HFFc6 (cell line): ENCODE results near the gene DLGAP4. TPM values are rescaled to one million over a fixed set of nuclear protein-coding genes. Genes with fewer than 3 reads are reported as not detected.

Experiments
- DNase-seq: peaks from one replicate; pipeline ENCODE4 v3.0.0-alpha.2; 2018
- H3K27ac Mint-ChIP-seq: 2 replicates; pipeline ENCODE4 v1.8.0; 2020; ENCODE audit warnings: mild to moderate bottlenecking, mixed read lengths
- H3K27me3 Mint-ChIP-seq: 2 replicates; pipeline ENCODE4 v1.8.0; 2021; ENCODE audit warnings: mild to moderate bottlenecking, moderate library complexity, mixed read lengths; ENCODE audit not compliant: insufficient read depth
- H3K36me3 Mint-ChIP-seq: 2 replicates; pipeline ENCODE4 v1.8.0; 2021; ENCODE audit warnings: low read depth, mixed read lengths
- H3K4me1 Mint-ChIP-seq: 2 replicates; pipeline ENCODE4 v1.8.0; 2020; ENCODE audit warnings: low read depth, mixed read lengths
- H3K4me3 Mint-ChIP-seq: 2 replicates; pipeline ENCODE4 v1.8.0; 2020; ENCODE audit warnings: mild to moderate bottlenecking, moderate library complexity, mixed read lengths
- H3K9me3 Mint-ChIP-seq: 2 replicates; pipeline ENCODE4 v1.8.0; 2020; ENCODE audit warnings: mild to moderate bottlenecking, mixed read lengths
- CTCF ChIP-seq: fragments of 200-600 bp; sonication (generic); IDR thresholded peaks from 2 replicates; pipeline ENCODE4 v1.5.0; 2021; ENCODE audit warnings: antibody characterized with exemption, mild to moderate bottlenecking
- total RNA-seq, 6 experiments: library from RNA; stranded (reverse); fragmentation: NEBNext Ultra II Directional; extraction: Animal tissue kit (Norgen Biotek cat#: 25700); gene quantifications; 2 replicates in 1 of 6; 3 replicates in 5 of 6; pipeline ENCODE4 v1.2.3, GENCODE V29; 2021

The DLGAP4 gene
- total RNA-seq, 6 experiments from 2014 or later, result 118 to 150 (median 140) TPM

- Mint-ChIP-seq H3K4me3 (no peak overlapping the region), H3K9me3 (no peaks in the 10 kb centered on the region), H3K27ac (no peak overlapping the region), H3K27me3 (no peaks in the 10 kb centered on the region), H3K4me1 (peaks cover 79% of the 10 kb centered on the region), H3K36me3 (peaks cover 12% of the 10 kb centered on the region; the same call in 1 of the 2 replicates)
- no peak for DNase-seq
- no peak for TF ChIP-seq CTCF
Observed at GRCh38 chr20:36485286-36485685, 179.1 kb downstream of the DLGAP4 start.

- peaks cover 76% of the 10 kb centered on the region for H3K4me1 Mint-ChIP-seq
- no peaks in the 10 kb centered on the region for H3K27me3 Mint-ChIP-seq
- no peak for DNase-seq
- no peak overlapping the region for H3K4me3 Mint-ChIP-seq
- H3K9me3 Mint-ChIP-seq, result no peaks in the 10 kb centered on the region
- H3K27ac Mint-ChIP-seq, result peak overlapping the region; percentile 25
- TF ChIP-seq CTCF, result no peak
- peaks cover 12% of the 10 kb centered on the region; the same call in 1 of the 2 replicates for H3K36me3 Mint-ChIP-seq
Observed at GRCh38 chr20:36487069-36487468, 180.9 kb downstream of the DLGAP4 start.

DNA sequence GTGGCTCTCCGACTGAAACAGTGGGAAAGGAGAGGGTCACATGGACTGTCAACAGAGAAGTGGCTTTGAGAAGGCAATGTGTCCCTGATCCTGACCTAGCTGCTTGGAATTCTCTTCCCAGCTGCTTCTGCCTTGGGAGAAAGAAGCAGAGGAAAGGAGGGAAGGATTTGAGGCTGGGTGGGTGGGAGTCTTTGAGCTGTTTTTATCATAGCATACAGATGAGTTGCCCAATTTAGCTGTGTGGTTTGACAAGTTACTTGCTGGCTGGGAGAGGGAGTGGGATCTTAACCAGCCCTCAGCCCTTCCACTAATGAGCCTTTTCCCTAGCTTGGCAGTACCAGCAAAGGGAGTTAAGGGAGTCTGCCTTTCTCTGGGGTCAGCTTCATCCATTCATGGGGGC is 184.1 kb downstream of the DLGAP4 start:
- TF ChIP-seq CTCF, result no peak
- Mint-ChIP-seq H3K27ac (peak overlapping the region; percentile 26; the same call in 1 of the 2 replicates), H3K27me3 (no peaks in the 10 kb centered on the region), H3K4me1 (peaks cover 79% of the 10 kb centered on the region), H3K4me3 (no peak overlapping the region), H3K36me3 (peaks cover 12% of the 10 kb centered on the region; the same call in 1 of the 2 replicates), H3K9me3 (no peaks in the 10 kb centered on the region)
- no peak for DNase-seq

GRCh38 chr20:36491901-36492617 is 185.9 kb downstream of the DLGAP4 start:
- Mint-ChIP-seq H3K27ac (peak overlapping the region; percentile 93), H3K4me3 (peak overlapping the region; percentile 2; the same call in 1 of the 2 replicates), H3K36me3 (peaks cover 12% of the 10 kb centered on the region; the same call in 1 of the 2 replicates), H3K9me3 (no peaks in the 10 kb centered on the region), H3K4me1 (peaks cover 70% of the 10 kb centered on the region), H3K27me3 (peaks cover 3% of the 10 kb centered on the region)
- TF ChIP-seq CTCF, result no peak
- no peak for DNase-seq

GRCh38 chr20:36493051-36493800 is 187.1 kb downstream of the DLGAP4 start:
- peak; percentile 70 for TF ChIP-seq CTCF
- no peak for DNase-seq
- H3K9me3 Mint-ChIP-seq, result no peaks in the 10 kb centered on the region
- peak overlapping the region; percentile 93 for H3K27ac Mint-ChIP-seq
- peaks cover 8% of the 10 kb centered on the region; the same call in 1 of the 2 replicates for H3K36me3 Mint-ChIP-seq
- peaks cover 70% of the 10 kb centered on the region for H3K4me1 Mint-ChIP-seq
- peak overlapping the region; percentile 49 for H3K4me3 Mint-ChIP-seq
- peaks cover 3% of the 10 kb centered on the region for H3K27me3 Mint-ChIP-seq
